Pancreas (tissue), 10 donors: ENCODE results near the gene PTPRD. TPM values are rescaled to one million over a fixed set of nuclear protein-coding genes. Genes with fewer than 3 reads are reported as not detected.

Experiments
- ATAC-seq, 4 donors: fragments of 200-7000 bp; cut with Tn5 transposase; one replicate each; pipeline versions ENCODE4 v1.8.0 to v1.9.1; 2020; ENCODE audit warnings: mild to moderate bottlenecking in 4 of 4, moderate library complexity in 4 of 4
- DNase-seq, 6 donors: peaks; one replicate each; pipeline ENCODE4 v3.0.0-alpha.2; 2020
- FAIRE-seq: peaks from 2 replicates; lab custom pipeline; 2012; peaks lifted over from hg19 to GRCh38; lab: Jason Lieb, UNC
- H3K27ac ChIP-seq, 4 donors: fragments of 200-600 bp; sonication (generic); 1 replicate in 3 of 4; 2 replicates in 1 of 4; pipeline versions ENCODE4 v1.5.0 to v1.8.0; 2020
- H3K27me3 ChIP-seq, 4 donors: fragments of 200-600 bp; one replicate each; pipeline ENCODE4 v1.8.0; 2021
- H3K36me3 ChIP-seq, 3 donors: fragments of 200-600 bp; sonication (generic) in 1 of 3; one replicate each; pipeline versions ENCODE4 v1.5.0 to v1.8.0; 2020 to 2021
- H3K4me1 ChIP-seq, 3 donors: fragments of 200-600 bp; one replicate each; pipeline ENCODE4 v1.8.0; 2021
- H3K4me3 ChIP-seq, 4 donors: fragments of 200-600 bp; sonication (generic) in 2 of 4; one replicate each; pipeline versions ENCODE4 v1.5.0 to v1.8.0; 2020 to 2021
- H3K9me3 ChIP-seq, 4 donors: fragments of 200-600 bp; one replicate each; pipeline ENCODE4 v1.8.0; 2021
- CTCF ChIP-seq, 4 donors: fragments of 200-600 bp; sonication (generic) in 3 of 4; IDR thresholded peaks; one replicate each; pipeline versions ENCODE4 v1.5.0 to v1.8.0; 2021; ENCODE audit warnings: antibody characterized with exemption in 4 of 4
- WGBS, 2 donors: extraction: QIAGEN DNeasy Blood & Tissue Kit; methylation state at CpG; one replicate each; pipeline ENCODE4 v1.1.7; 2013; 5-methylcytosine and 5-hydroxymethylcytosine counted together
- intact Hi-C, 3 donors: fragments of 100-400 bp; cut with DNase I; formaldehyde crosslinking; loops; one replicate each; pipeline versions ENCODE4 v1.11.1 to v1.14.2; 2022
- polyA plus RNA-seq, 2 donors: library from polyadenylated mRNA; stranded (reverse); fragments of 200-250 nt; gene quantifications; one replicate each; pipeline ENCODE4 v1.2.3, GENCODE V29; 2013
- total RNA-seq, 6 donors: library from RNA; stranded (reverse); fragmentation: NEBNext Ultra II Directional in 4 of 6; extraction: Animal tissue kit (Norgen Biotek cat#: 25700) in 4 of 6; gene quantifications; one replicate each; pipeline versions ENCODE4 v1.2.1 to v1.2.4, GENCODE V29; 2021 to 2023
- donor health status: healthy with polysubstance abuse.
- donor health status: DM: no; HTN: no; CAD: no; lungs with moderate emphysema.
- donor health status: DM: no; HTN: no; CAD: no.
- donor health status: control.
- donor health status: control.
- donor health status: Bipolar disorder and iron deficiency.
- donor health status: DM: yes; HTN: yes; CAD: no.
- donor health status: DM: no; HTN: no; CAD: no.
- donor health status: DM: no; HTN: no; CAD: no.
- donor health status: DM: yes; HTN: yes; CAD: no.

PTPRD gene
- total and polyA plus RNA-seq, 8 donors, result 2.1 to 21.7 (median 5.1) TPM

DNA sequence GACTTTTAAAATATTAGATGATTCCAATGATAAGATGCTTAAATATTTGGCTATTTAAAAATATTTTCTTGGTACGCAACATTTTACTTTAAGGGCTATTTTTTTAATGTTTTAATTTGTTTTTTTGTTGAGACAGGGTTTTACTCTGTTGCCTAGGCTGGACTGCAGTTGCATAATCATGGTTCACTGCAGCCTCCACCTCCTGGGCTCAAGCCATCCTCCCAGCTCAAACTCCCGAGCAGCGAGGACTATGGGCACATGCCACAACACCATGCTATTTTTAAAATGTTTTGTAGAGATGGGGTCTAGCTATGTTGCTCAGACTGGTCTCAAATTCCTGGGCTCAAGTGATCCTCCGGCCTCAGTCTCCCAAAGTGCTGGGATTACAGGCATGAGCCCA, 1963.0 kb downstream of the PTPRD start:
- Histone ChIP-seq H3K27me3 (no peaks in the 10 kb centered on the region), H3K36me3 (no peaks in the 10 kb centered on the region), H3K9me3 (no peaks in the 10 kb centered on the region), H3K4me3 (no peak overlapping the region), H3K4me1 (no peaks in the 10 kb centered on the region), H3K27ac (no peak overlapping the region)
- intact Hi-C loops, result no loop called here
- no peak for ATAC-seq
- no peak for DNase-seq
- 78 to 86% methylated on average over 4 of the region's 4 CpGs for WGBS, 2 donors
- no peak for TF ChIP-seq CTCF (IDR thresholded peaks at IDR 0.05)
- FAIRE-seq, result no peak

GRCh38 chr9:8649160-8649559, 1963.6 kb downstream of the PTPRD start:
- H3K4me3 ChIP-seq, result no peak overlapping the region
- ATAC-seq (peak in 2 of 4 donors; percentile 54 to 62), FAIRE-seq (no peak), DNase-seq (no peak)
- H3K27me3 ChIP-seq, result no peaks in the 10 kb centered on the region
- no peaks in the 10 kb centered on the region for H3K9me3 ChIP-seq
- H3K36me3 ChIP-seq, result no peaks in the 10 kb centered on the region
- no peaks in the 10 kb centered on the region for H3K4me1 ChIP-seq
- no peak for TF ChIP-seq CTCF (IDR thresholded peaks at IDR 0.05)
- intact Hi-C loops, result no loop called here
- no peak overlapping the region for H3K27ac ChIP-seq
- WGBS, 2 donors, result 66 to 72% methylated on average over 2 of the region's 2 CpGs

- WGBS, 2 donors, result 61 to 68% methylated on average over 2 of the region's 2 CpGs
- Histone ChIP-seq H3K4me3 (no peak overlapping the region), H3K4me1 (no peaks in the 10 kb centered on the region), H3K27me3 (no peaks in the 10 kb centered on the region), H3K9me3 (no peaks in the 10 kb centered on the region), H3K36me3 (no peaks in the 10 kb centered on the region), H3K27ac (no peak overlapping the region)
- no peak for DNase-seq
- intact Hi-C loops, result no loop called here
- no peak for ATAC-seq
- TF ChIP-seq CTCF (IDR thresholded peaks at IDR 0.05), result no peak
- FAIRE-seq, result no peak
These were observed 1964.4 kb downstream of the PTPRD start for GRCh38 chr9:8648271-8648845.

DNA sequence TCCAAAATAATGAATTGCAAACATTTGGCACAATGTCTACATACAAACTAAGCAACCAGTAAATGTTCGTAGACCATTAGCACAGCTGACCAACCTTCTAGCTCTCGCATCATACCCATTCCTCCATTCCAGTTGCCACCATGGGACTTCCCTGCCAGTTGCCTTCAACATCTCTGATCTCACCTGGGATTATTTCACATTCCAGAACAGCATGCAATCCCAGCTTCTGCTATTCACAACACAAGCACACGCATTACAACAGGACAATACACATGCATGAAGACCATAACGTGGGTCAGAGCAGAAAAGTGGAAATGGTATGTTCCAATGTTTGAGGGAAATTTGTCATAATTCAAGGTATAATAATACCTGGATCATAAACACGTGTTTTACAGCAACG, 1965.0 kb downstream of the PTPRD start:
- no peak for FAIRE-seq
- DNase-seq, result no peak
- Histone ChIP-seq H3K27ac (no peak overlapping the region), H3K9me3 (no peaks in the 10 kb centered on the region), H3K27me3 (no peaks in the 10 kb centered on the region), H3K36me3 (no peaks in the 10 kb centered on the region), H3K4me1 (no peaks in the 10 kb centered on the region), H3K4me3 (no peak overlapping the region)
- ATAC-seq, result no peak
- WGBS, 2 donors, result 56 to 74% methylated on average over 6 of the region's 6 CpGs
- intact Hi-C loops, result no loop called here
- no peak for TF ChIP-seq CTCF (IDR thresholded peaks at IDR 0.05)

DNA sequence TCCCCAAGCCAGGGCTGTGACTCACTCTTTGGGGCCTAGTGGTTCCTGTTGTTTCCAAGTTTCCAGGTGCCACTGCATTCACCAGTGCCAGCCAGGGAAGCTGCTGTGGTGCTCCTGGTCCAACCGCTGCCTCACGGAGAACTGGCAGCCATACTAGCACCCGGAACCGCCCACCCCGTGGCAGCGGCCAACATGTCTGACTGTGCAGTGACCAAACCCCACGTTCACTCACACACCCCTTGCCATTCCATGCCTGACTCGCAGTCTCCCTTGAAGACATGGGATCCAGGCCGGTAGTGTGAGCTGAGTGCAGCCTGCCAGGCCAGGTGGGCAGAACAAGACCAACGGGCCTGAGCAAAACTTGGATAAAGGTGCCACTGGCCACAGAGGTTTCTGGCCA, 1968.2 kb downstream of the PTPRD start:
- Histone ChIP-seq H3K4me1 (no peaks in the 10 kb centered on the region), H3K27me3 (no peaks in the 10 kb centered on the region), H3K9me3 (no peaks in the 10 kb centered on the region), H3K4me3 (no peak overlapping the region), H3K27ac (no peak overlapping the region), H3K36me3 (no peaks in the 10 kb centered on the region)
- TF ChIP-seq CTCF (IDR thresholded peaks at IDR 0.05), result no peak
- DNase-seq, result peak in 1 of 6 donors; percentile 38
- ATAC-seq, result no peak
- intact Hi-C loops, result no loop called here
- WGBS, 2 donors, result 81 to 93% methylated on average over 10 of the region's 10 CpGs
- no peak for FAIRE-seq
